ENCODE data around the gene ITGA8.

ITGA8 gene

GRCh38 chr10:15730341-15730740 lies 10.6 kb upstream of the ITGA8 start:
- no peak for DNase-seq

DNA sequence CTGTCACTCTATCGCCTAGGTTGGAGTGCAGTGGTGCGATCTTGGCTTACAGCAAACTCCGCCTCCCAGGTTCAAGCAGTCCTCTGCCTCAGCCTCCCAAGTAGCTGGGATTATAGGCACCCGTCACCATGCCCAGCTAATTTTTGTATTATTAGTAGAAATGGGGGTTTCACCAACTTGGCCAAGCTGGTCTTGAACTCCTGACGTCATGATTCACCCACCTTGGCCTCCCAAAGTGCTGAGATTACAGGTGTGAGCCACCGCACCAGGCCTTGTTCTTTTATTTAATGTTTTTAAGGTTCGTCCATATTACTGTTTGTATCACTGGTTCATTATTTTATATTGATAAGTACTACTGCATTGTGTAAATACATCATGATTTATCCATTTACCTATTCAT lies 10.2 kb upstream of the ITGA8 start:
- no peak for DNase-seq

DNA sequence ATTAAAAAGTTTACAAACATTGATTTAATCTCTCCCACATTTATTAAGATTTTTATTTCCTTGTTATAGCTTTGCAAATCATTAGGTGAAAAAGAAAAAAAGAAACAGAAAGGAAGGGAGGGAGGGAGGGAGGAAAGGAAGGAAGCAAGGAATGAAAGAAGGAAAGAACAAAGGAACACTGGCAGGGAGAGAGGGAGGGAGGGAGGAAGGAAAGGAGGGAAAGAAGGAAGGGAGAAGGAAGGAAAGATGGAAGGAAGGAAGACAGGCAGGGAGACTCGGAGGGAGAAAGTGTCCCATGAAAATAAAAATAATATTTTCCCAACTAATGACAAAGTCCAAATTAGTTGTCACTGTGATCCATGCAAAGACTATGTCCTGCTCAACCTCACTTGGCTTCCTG lies 6.3 kb upstream of the ITGA8 start:
- no peak for DNase-seq

DNA sequence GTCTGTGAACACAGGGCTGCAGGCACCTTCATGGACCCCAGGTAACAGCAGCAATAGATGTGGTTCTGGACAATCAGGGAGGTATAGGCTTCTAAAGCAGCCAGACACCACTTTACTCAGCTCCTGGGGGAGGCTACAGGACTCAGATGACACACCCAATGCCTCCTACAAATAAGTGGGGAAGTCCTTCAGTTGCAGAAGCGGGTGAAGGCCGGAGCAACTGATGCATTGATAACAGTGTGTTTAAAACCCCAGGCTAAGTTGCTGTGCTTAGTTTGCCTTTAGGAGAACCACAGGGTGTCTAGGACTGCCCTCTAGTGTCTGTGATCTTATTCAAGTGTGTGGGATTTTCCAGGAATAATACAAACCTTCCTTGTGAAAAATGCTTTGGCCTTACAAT lies 5.9 kb upstream of the ITGA8 start:
- no peak for DNase-seq

- no peak for DNase-seq
These were observed 5.0 kb upstream of the ITGA8 start for GRCh38 chr10:15724683-15725082.

GRCh38 chr10:15723803-15724202 lies 4.1 kb upstream of the ITGA8 start:
- DNase-seq: no peak

DNA sequence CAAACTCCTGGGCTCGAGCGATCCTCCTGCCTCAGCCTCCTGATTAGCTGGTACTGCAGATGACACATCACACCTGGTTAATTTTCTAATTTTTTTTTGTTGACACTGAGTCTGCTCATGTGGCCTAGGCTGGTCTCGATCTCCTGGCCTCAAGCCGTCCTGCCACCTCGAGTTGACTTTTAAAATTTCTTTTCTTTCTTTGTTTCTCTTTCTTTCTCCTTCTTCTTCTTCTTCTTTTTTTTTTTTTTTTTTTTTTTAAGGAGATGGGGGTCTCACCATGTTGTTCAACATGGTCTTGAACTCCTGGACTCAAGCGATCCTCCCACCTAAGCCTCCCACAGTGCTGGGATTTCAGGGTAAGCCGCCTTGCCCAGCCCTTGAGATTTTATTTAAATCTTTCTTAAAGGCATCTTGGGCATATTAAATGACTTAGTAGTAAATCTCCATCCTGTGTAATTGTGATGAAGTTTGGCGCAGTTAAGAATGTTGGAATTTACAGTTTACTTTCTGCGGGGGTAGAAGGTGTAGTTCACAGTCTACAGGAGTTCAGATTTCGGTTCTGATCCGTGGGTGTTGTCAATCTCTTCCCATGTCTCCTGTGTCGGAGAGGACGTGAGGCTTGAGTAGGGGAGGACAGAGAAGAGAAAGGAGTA lies 1.0 kb upstream of the ITGA8 start:
- no peak for DNase-seq

GRCh38 chr10:15719049-15719898 lies 448 bp downstream of the ITGA8 start:
- DNase-seq: no peak

GRCh38 chr10:15718694-15719048 lies 1.1 kb downstream of the ITGA8 start:
- DNase-seq: no peak

DNA sequence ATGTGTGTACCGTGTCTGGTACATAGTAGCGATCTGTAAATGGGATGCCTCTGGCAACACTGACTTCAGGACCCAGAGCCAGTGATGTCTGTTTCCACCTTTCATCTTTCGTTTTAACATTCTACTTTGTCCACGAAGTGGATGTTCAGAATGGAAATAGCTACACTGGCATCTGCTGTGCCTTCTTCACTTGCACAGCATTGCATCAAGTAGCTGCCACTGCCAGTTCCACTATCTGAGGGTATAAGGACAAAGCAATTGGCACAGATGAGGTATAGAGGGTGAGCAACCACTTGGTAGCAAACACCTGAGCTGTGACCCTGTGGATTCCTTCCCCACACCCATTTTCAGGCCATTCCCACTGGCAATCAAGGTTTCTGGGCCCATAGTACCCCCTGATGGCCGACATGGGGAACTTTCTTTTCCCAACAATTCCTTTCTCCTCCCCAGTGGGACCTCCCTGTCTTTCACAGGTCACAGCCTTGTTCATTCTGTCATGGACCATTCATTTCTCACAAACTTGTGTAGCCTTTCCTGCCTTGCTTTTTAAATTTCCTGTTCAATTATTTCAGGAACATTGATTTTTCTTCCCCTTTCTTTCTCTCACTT lies 4.0 kb downstream of the ITGA8 start:
- DNase-seq: no peak

DNA sequence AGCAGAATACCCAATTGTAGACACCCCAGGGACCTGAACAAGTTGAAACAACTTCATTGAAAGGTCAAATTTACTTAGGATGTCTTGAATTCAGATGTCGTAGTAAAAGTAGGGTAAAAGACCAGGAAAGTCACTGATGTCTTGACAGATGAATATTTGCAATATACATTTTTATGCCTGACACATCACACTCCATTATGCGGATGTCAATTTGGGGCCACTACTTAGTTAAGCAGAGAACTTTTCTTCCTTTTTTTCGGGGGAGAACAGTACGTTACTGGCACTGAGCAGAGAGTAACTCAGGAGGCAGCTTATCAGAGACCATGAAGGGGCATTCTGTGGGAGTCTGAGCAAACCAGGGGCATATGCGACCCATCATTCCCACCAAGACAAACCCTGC lies 4.9 kb downstream of the ITGA8 start:
- DNase-seq: no peak

GRCh38 chr10:15712883-15713282 lies 6.8 kb downstream of the ITGA8 start:
- no peak for DNase-seq

- DNase-seq: no peak
These were observed 9.3 kb downstream of the ITGA8 start for GRCh38 chr10:15710455-15710854.

DNA sequence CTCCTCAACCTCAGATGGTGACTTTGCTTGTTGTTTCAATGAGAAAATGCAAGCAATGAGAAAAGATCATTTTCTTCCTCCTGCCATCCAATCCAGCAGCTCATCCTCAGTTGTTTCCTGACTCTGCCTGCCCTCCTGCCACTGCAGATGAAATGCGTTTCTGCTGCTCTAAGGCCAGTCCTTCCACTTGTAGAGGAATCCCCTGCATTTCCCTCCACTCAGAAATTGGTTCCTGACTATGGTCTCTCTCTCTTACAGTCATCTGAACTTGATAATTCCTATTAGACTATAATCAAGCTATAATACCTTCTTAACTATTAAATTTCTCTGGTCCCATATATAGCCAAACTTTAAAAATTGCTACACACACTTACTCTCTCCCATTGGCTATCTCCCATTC lies 14.4 kb downstream of the ITGA8 start:
- DNase-seq: no peak

- DNase-seq: no peak
These were observed 15.1 kb downstream of the ITGA8 start for GRCh38 chr10:15704581-15704968.

- DNase-seq: no peak
These were observed 15.7 kb downstream of the ITGA8 start for GRCh38 chr10:15703944-15704580.

DNA sequence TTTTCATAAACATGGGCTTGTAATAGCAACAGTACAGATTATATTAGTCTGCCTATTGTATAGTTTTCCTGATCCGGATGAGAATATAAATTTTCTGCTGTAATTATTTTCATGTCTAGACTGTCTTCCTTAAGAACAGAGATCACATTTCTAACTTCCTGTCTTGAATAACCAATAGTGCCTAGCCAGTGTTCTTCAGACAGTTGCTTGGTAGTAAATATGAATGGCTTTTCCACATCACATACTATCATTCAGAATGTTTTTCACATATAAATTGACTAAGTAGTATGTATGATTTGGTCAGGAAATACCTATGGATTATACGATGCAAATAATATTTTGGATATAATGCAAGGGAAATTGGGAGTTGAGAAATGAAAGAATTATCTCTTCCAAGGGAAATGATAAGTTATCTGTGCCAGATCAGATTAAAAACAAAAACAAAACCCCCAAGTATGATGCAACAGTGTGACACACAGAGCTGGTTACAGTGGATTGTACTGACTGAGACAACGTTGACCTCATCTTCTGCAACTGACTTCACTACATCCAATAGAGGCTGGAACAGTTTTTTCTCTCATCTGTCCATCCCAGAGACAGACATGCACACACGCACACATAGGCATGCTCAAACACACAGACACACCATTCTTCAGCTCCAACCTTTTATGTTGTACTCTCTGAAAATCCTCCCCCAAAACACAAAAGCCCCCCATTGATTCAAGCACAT lies 16.4 kb downstream of the ITGA8 start:
- no peak for DNase-seq

GRCh38 chr10:15700078-15700674 lies 19.5 kb downstream of the ITGA8 start:
- no peak for DNase-seq

DNA sequence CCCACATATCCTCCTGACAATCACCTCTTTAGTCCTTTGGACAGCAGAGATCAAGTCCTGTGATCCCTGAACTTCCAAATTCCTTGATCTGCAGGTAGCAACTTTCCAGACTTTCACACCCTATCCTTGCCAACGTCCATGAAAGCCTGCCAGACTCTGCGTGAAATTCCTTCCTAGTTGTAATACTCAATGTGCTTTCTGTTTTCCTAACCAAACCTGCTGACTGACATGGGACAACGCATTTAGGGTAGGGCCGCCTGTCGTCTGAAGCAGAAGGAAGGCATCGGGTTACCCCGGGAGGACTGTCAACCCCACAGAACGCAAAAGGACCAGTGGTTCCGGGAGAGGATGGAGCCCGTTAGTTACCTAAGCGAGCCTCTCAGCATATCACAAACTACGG lies 23.9 kb downstream of the ITGA8 start:
- DNase-seq: no peak

DNA sequence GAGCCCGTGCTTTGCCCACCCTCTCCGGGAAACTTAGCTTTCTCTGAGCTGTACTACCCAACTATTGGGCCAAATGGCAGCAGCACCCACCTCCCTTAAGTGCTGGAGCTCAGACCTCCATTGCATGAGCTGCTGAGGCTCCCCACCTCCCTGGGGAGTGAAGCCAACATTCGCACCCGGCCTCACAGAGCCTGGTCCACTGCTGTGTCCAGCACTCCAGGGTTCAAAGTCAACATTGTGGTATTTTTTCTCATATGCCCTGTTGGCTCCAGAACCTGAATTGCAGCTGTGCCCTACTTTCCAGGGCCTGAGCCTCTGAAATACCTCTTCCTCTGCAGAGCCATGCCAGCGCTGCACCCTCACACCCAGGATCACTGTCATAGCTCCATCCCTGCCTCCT lies 29.7 kb downstream of the ITGA8 start:
- DNase-seq: no peak

DNA sequence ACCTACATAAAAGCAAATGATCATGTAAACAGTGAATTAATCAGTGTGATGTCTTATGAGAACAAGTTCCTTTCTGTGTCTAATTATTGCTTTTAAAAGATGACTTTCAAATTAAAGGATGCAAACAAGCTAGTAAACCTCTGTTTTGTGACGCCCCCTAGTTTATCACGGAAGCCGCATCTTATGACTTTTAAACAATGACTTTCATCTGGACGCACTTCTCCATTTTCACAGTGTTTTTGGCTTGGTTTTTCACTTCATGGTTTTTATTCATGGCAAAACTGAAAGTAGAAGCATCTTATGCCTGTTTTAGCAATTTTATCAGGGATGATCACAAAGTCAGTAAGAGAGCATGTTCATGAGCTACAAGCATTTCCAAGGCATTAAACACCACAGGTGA lies 35.0 kb downstream of the ITGA8 start:
- DNase-seq: no peak

- DNase-seq: no peak
These were observed 38.6 kb downstream of the ITGA8 start for GRCh38 chr10:15681076-15681475.

DNA sequence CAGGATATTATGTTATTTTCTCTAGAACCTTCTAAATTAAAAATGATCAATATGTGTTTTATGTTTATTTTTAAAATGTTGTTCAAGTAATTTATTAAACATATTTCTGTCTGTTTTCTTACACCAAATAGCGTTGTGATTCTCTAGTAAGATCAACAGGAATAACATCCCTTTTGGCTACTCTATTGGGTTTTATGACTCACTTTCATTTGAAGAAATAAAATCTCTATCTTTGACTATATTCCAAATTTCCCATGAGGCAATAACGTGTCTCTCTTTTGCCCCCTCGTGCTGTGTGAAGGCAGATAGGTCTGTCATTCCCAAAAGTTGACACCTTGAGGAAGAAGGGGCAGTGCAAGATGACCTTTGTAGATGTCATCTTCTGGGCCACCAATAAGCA lies 40.9 kb downstream of the ITGA8 start:
- DNase-seq: no peak
